ENCODE data around the gene FBXW5.

DNA sequence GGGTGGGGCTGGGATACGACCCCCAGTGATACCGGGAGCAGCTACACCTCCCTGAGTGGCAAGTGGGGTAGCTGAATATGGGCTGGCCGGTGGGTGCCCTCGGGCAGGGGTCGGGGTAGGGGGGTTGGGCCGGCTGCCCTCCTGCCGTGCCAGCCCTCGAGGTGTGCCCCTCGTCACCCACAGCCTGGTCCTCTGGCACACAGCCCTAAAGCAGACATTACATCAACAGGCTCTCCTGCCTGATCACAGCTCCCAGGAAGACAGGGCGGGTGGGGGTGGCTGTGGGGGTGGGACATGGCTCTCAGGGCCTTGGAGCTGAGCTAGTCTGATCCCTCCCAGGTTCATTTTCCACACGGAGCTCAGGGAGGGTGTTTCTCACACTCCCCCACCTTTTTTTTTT, 23.2 kb downstream of the FBXW5 start:
- TF ChIP-seq, protein P1, sequence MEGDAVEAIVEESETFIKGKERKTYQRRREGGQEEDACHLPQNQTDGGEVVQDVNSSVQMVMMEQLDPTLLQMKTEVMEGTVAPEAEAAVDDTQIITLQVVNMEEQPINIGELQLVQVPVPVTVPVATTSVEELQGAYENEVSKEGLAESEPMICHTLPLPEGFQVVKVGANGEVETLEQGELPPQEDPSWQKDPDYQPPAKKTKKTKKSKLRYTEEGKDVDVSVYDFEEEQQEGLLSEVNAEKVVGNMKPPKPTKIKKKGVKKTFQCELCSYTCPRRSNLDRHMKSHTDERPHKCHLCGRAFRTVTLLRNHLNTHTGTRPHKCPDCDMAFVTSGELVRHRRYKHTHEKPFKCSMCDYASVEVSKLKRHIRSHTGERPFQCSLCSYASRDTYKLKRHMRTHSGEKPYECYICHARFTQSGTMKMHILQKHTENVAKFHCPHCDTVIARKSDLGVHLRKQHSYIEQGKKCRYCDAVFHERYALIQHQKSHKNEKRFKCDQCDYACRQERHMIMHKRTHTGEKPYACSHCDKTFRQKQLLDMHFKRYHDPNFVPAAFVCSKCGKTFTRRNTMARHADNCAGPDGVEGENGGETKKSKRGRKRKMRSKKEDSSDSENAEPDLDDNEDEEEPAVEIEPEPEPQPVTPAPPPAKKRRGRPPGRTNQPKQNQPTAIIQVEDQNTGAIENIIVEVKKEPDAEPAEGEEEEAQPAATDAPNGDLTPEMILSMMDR (conservative IDR thresholded peaks at IDR 0.05): no peak
- no peak for TF ChIP-seq EZH2 (IDR thresholded peaks at IDR 0.05; ENCODE audit: low read depth)

Measured in PC-9 (cell line).